Adipocyte (in vitro differentiated cells): ENCODE measurements around the gene ANKZF1.
"Not testable (repeated sequence)": the region's sequence is repeated elsewhere in the genome, so short reads cannot be mapped to it uniquely, and the experiment has no call there.

Source experiments
- DNase-seq: peaks from one replicate; pipeline ENCODE4 v3.0.0-alpha.2; 2015; ENCODE audit warnings: low read depth
- H3K27me3 ChIP-seq: replicated peaks from 2 replicates; pipeline ENCODE4 v1.7.0; 2013; ENCODE audit warnings: mild to moderate bottlenecking, low read length, moderate library complexity; ENCODE audit not compliant: control insufficient read depth, insufficient read depth
- H3K36me3 ChIP-seq: 2 replicates; pipeline ENCODE4 v1.7.0; 2013; ENCODE audit warnings: low read length, mild to moderate bottlenecking, moderate library complexity; ENCODE audit not compliant: control insufficient read depth, insufficient read depth, severe bottlenecking
- H3K4me1 ChIP-seq: 2 replicates; pipeline ENCODE4 v1.7.0; 2013; ENCODE audit warnings: mild to moderate bottlenecking, low read length, moderate library complexity; ENCODE audit not compliant: control insufficient read depth, insufficient read depth
- H3K4me3 ChIP-seq: 2 replicates; pipeline ENCODE4 v1.7.0; 2013; ENCODE audit warnings: mild to moderate bottlenecking, low read length, moderate library complexity
- H3K9ac ChIP-seq: 2 replicates; pipeline ENCODE4 v1.7.0; 2013; ENCODE audit warnings: mild to moderate bottlenecking, low read length, moderate library complexity
- H3K9me3 ChIP-seq: 2 replicates; pipeline ENCODE4 v1.7.0; 2013; ENCODE audit warnings: mild to moderate bottlenecking, low read length, moderate library complexity; ENCODE audit not compliant: control insufficient read depth

ANKZF1 gene

GRCh38 chr2:219200502-219201326, 28.9 kb upstream of the ANKZF1 start:
- H3K4me3 ChIP-seq, H3K27me3 ChIP-seq, DNase-seq, H3K9ac ChIP-seq, H3K9me3 ChIP-seq, H3K4me1 ChIP-seq, H3K36me3 ChIP-seq: not testable (repeated sequence)

GRCh38 chr2:219201331-219201730, 28.3 kb upstream of the ANKZF1 start:
- H3K9ac ChIP-seq, H3K36me3 ChIP-seq, H3K27me3 ChIP-seq, H3K4me3 ChIP-seq, H3K9me3 ChIP-seq, DNase-seq: not testable (repeated sequence)
- peaks cover 11% of the 10 kb centered on the region for H3K4me1 ChIP-seq

GRCh38 chr2:219204425-219205164, 25.0 kb upstream of the ANKZF1 start:
- no peaks in the 10 kb centered on the region for H3K27me3 ChIP-seq
- H3K4me1 ChIP-seq = peaks cover 20% of the 10 kb centered on the region
- H3K4me3 ChIP-seq = no peak overlapping the region
- H3K9ac ChIP-seq = no peak overlapping the region
- peaks cover 11% of the 10 kb centered on the region for H3K36me3 ChIP-seq
- H3K9me3 ChIP-seq = no peaks in the 10 kb centered on the region
- no peak for DNase-seq

- DNase-seq = no peak
- no peak overlapping the region for H3K4me3 ChIP-seq
- H3K9me3 ChIP-seq = no peaks in the 10 kb centered on the region
- no peaks in the 10 kb centered on the region for H3K27me3 ChIP-seq
- H3K36me3 ChIP-seq = peaks cover 16% of the 10 kb centered on the region
- peaks cover 17% of the 10 kb centered on the region for H3K4me1 ChIP-seq
- H3K9ac ChIP-seq = no peak overlapping the region
Measured at GRCh38 chr2:219205165-219205538, 24.5 kb upstream of the ANKZF1 start.

- Histone ChIP-seq H3K4me1 (peaks cover 17% of the 10 kb centered on the region), H3K9me3 (no peaks in the 10 kb centered on the region), H3K9ac (peak overlapping the region; percentile 93), H3K27me3 (no peaks in the 10 kb centered on the region), H3K4me3 (peak overlapping the region; percentile 88), H3K36me3 (peaks cover 24% of the 10 kb centered on the region)
- DNase-seq = no peak
Measured at GRCh38 chr2:219205981-219206327, 23.7 kb upstream of the ANKZF1 start.

- peak; percentile 98 for DNase-seq
- peaks cover 27% of the 10 kb centered on the region for H3K36me3 ChIP-seq
- H3K9ac ChIP-seq = peak within 1 kb of the TSS; percentile 93
- no peaks in the 10 kb centered on the region for H3K27me3 ChIP-seq
- no peaks in the 10 kb centered on the region for H3K9me3 ChIP-seq
- H3K4me3 ChIP-seq = peak within 1 kb of the TSS; percentile 88
- peaks cover 17% of the 10 kb centered on the region for H3K4me1 ChIP-seq
Measured at GRCh38 chr2:219206328-219207133, 23.1 kb upstream of the ANKZF1 start, which contains the start of gene ZFAND2B. Gene ZFAND2B, plus strand, starts transcription at chr2:219206782. Its CDS starts 206 bp downstream, at chr2:219206988.

- peak overlapping the region; percentile 88 for H3K4me3 ChIP-seq
- H3K9me3 ChIP-seq = no peaks in the 10 kb centered on the region
- peak overlapping the region; percentile 93 for H3K9ac ChIP-seq
- DNase-seq = no peak
- peaks cover 31% of the 10 kb centered on the region for H3K36me3 ChIP-seq
- H3K4me1 ChIP-seq = peaks cover 17% of the 10 kb centered on the region
- H3K27me3 ChIP-seq = no peaks in the 10 kb centered on the region
Measured at GRCh38 chr2:219207134-219207883, 22.3 kb upstream of the ANKZF1 start.

GRCh38 chr2:219207884-219208740, 21.5 kb upstream of the ANKZF1 start:
- Histone ChIP-seq H3K4me3 (peak overlapping the region; percentile 88), H3K27me3 (no peaks in the 10 kb centered on the region), H3K9me3 (no peaks in the 10 kb centered on the region), H3K9ac (peak overlapping the region; percentile 93), H3K4me1 (peaks cover 17% of the 10 kb centered on the region), H3K36me3 (peaks cover 39% of the 10 kb centered on the region)
- DNase-seq = peak; percentile 27

- H3K27me3 ChIP-seq = no peaks in the 10 kb centered on the region
- H3K4me1 ChIP-seq = peaks cover 17% of the 10 kb centered on the region
- no peaks in the 10 kb centered on the region for H3K9me3 ChIP-seq
- no peak for DNase-seq
- no peak overlapping the region for H3K4me3 ChIP-seq
- peak overlapping the region; percentile 3 for H3K9ac ChIP-seq
- H3K36me3 ChIP-seq = peaks cover 53% of the 10 kb centered on the region
Measured at GRCh38 chr2:219209236-219210195, 20.1 kb upstream of the ANKZF1 start.
